HuH-7.5 (cell line): ENCODE measurements around the gene MYLIP.

Source experiments
- DNase-seq: peaks from one replicate; pipeline ENCODE4 v3.0.0; 2011; ENCODE audit warnings: low spot score

Gene MYLIP

GRCh38 chr6:16141514-16141913 is 12.6 kb downstream of the MYLIP start:
- DNase-seq: no peak

DNA sequence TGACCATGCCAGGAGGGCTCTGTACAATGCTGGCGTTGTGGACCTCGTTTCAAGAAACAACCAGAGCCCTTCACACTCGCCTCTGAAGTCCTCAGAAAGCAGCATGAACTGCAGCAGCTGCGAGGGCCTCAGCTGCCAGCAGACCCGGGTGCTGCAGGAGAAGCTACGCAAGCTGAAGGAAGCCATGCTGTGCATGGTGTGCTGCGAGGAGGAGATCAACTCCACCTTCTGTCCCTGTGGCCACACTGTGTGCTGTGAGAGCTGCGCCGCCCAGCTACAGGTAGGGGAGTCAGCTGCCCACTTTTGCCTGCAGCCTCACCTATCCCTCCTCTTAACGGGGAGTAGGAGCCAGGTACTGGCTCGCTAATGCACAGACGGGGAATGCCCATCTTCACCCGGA is 16.2 kb downstream of the MYLIP start:
- DNase-seq: no peak

DNA sequence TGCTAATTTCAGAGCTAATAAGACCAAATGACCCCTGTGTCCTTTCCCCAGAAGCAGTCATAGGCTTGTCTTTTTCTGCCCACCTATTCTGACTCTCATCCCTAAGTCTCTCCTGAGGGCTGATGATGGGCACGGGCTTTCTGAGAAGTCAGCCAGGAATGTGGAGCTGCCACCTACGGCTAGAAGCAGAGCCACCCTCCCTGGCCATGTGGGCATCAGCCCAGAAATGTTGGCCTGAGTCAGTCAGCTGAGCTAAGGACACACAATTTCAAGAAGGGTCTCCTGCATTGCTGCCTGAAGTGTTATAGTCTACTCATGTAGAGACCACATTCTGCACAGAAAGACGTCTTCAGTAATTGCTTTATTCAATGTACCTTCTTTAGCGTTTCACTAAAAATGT is 17.1 kb downstream of the MYLIP start:
- no peak for DNase-seq

DNA sequence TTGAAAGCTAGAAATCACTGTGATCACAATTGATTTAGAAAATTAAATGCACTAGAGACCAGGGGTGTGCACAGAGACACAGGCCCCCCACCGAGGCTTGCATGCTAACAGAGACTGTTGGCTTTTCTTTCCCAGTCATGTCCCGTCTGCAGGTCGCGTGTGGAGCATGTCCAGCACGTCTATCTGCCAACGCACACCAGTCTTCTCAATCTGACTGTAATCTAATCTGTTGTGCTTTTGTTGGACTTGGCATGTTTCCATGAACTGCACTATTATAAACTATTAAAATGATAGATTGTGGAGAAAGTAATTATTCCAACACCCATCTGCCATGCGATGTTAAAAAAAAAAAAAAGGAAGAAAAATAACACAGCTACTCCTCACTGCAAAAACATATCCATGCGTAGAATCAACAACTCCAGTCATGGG is 17.7 kb downstream of the MYLIP start:
- DNase-seq: no peak

GRCh38 chr6:16148498-16148897 is 19.6 kb downstream of the MYLIP start:
- DNase-seq: peak; percentile 13

DNA sequence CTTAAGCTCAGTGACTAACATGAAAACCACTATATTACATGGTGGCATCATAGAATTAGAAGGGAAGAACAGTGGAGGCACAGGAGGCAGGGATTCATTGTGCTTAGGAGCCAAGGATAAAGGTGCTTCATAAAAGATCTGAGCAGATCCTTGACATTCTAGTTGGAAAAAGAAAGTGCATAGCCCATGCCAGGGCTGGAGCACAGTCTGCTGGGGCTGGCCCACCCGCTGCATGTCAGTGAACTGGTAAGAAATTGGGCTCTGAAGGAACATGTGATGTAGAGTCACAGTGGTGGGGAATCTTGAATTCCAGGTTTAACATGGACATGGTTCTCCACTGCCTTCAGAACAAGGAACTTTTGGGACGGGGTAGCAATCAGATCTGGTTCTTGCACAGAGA is 20.4 kb downstream of the MYLIP start:
- DNase-seq: no peak

DNA sequence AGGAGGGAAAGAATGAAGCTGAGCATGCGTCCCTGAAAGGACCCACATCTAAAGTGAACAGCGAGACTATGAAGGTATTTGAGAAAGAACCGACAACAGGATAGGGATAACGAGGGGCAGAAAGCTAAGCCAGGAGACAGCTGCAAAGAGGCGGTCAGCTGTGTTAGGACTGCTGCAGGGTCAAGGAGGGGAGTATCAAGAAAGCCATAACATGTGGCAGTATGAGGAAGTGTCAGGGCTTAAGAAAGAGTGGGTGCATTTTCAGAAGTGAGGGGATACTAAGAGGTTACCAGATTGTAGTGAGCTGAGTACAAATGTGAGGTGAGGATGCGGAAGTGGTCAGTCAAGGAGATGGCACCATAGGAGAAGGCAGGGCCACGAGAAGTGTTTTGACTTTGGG is 21.2 kb downstream of the MYLIP start:
- DNase-seq: no peak

GRCh38 chr6:16153211-16153820 is 24.4 kb downstream of the MYLIP start:
- no peak for DNase-seq

DNA sequence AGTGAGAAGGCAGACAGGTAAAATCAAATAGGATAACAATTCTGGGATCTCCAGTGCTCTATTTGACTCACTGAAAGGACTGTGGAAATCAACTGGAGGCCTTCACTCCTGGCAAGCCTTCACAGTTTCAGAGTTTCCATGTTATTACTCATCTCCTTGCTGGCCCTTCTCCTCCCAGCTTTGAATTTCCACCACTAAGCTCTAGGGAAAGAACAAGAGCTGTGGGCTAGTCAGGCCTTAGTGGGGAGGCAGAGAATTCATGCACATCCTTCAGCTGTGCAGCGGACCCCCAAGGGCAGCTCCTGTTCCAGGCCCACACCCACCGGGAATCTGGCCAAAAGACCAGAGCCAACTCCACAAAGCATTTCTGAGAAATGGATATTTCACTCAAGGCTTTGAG is 26.0 kb downstream of the MYLIP start:
- no peak for DNase-seq

GRCh38 chr6:16157492-16157891 is 28.6 kb downstream of the MYLIP start:
- DNase-seq: no peak

DNA sequence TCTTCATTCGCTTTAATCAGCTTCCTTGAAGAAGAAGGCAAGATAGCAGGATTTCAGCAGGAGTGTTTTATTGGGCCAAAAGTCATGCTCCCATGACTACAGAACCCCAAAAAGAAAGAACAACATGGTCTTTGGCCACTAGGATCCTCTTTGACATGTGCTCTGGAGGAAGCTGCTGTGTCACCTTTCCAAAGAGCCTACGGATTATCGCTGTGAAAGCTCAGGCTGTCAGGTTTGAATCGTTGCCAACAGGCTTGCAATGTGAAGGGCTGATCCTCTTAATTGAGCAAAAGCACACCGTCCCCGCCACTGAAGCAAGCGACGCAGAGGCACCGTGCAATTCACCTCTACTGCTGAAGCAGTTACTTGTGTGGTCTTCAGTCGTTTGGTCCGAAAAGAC is 29.0 kb downstream of the MYLIP start:
- DNase-seq: no peak

DNA sequence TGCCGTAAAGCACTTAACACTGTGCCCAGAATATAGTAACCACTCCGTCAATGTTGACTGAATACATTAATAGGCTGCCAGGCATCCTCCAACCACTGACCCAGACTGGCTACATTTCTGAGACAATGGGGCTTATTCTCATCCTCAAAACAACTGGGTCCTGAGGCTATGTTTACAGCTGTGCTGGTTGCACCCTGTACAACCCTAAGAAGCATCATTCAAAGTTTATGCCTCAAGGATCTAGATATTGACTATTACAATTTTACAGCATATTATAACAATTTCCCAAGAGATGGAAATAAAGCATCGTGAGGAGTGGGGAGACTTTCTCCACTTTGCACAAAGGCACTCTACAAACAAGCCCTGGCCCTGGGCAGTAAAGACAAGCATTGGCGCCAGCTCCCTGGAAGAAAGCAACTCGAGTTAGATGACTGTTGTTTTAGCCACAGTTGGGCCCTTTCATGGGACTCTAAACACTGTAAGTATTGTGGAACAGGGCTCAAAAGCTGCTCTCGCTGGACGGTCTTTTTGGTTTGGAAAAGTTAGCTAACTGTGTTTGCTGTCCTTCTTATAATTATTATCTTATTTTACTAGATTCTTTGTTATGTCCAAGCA is 30.2 kb downstream of the MYLIP start:
- DNase-seq: no peak

- DNase-seq: no peak
These were observed 31.9 kb downstream of the MYLIP start for GRCh38 chr6:16160794-16161193.

- no peak for DNase-seq
These were observed 33.1 kb downstream of the MYLIP start for GRCh38 chr6:16162003-16162402.

- DNase-seq: no peak
These were observed 34.2 kb downstream of the MYLIP start for GRCh38 chr6:16163066-16163465.

DNA sequence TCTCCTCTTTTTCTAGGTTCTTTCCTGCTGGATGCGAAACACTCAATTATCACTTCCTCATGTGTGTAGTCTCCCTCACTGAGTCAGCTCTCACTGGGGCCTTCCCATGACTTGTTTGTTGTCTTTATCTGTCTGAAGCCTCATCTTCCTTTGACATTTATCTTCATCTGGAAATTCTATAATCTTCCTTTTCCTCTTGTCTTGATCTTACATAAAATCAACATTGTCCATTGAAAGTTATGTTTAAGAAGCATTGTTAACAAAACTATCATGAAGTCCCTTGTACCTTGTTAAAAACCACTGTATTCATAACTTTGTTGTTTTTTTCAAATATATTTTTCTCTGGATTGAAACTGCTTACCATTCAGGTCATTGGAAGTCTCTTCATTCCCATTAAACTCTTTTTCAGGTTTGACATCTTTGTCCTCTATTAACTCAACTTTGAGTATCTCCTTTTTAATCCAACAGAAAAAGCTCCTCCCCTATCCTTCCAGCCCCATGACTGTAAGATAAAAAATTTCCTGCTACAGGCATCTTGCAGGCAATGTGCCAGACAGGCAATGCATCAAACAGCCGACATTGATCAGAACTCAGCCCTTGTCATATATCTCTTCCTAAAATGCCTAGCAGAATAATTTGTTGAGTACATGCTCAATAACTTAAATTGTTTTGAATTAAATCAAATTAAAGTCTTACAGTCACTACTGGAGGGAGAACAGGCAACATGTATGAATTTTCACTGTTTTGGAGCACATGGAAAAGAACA is 34.8 kb downstream of the MYLIP start:
- DNase-seq: no peak

DNA sequence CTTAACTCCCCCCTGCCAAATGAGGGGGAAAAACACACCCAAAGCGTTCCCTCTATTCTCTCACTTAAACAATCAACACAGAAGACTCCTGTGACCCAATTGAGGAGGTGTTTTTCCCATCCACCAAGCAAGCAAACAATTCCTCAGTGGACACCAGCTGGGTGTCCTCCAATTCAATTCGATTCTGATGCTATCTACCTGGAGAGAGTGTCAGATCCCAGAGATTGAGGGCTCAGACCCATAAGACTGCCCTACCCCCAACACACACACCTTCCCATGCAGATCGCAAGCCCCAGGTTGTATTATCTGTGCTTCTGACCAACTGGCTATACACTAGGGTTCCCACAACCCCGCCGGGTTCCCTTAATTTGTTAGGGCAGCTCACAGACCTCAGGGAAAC is 36.8 kb downstream of the MYLIP start:
- DNase-seq: no peak

GRCh38 chr6:16166871-16167608 is 38.2 kb downstream of the MYLIP start:
- no peak for DNase-seq

DNA sequence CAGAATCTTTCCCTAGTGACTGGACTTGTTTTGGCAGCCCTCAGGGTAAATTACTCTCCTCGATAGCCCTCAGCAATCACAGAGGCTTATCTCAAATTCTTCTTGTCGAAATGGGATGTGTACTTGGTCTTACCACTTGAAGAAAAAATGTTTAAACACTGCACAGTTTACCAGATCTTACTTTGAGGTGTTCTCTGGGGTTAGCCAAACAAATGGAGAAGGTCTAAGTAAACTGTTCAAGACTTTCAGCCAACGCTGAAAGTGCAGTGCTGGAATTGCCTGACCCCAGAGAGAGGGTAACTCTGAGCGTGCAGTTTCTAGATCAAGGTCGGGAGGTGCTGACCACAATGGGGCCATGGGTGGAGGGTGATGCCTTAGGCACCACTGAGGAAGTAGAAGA is 39.2 kb downstream of the MYLIP start:
- DNase-seq: no peak

- no peak for DNase-seq
These were observed 40.0 kb downstream of the MYLIP start for GRCh38 chr6:16168858-16169257.

- no peak for DNase-seq
These were observed 42.5 kb downstream of the MYLIP start for GRCh38 chr6:16171400-16171799.

GRCh38 chr6:16173167-16173940 is 44.5 kb downstream of the MYLIP start:
- no peak for DNase-seq
